ENCODE data around the gene TMEM79. TPM values are rescaled to one million over a fixed set of nuclear protein-coding genes. Genes with fewer than 3 reads are reported as not detected.

TMEM79 gene
- polyA plus RNA-seq, 1 of the 3 experiments (the other 2 are of a cell fraction): 4.5 TPM

GRCh38 chr1:156258859-156259258 lies 25.3 kb upstream of the TMEM79 start:
- Histone ChIP-seq H3K9ac (no peak overlapping the region), H4K20me1 (ENCODE audit: insufficient read depth) (peaks cover 13% of the 10 kb centered on the region; the same call in 1 of the 2 replicates), H3K9me3 (no peaks in the 10 kb centered on the region), H3K4me2 (no peak overlapping the region), H2AFZ (ENCODE audit: low read depth) (no peak overlapping the region), H3K4me1 (ENCODE audit: control insufficient read depth in 1 of 2, insufficient read depth in 2 of 2, low read depth in 1 of 2, low read length in 1 of 2) (peaks cover 11 to 29% of the 10 kb centered on the region in 2 experiments; a peak in 3 of 4 replicates), H3K9me2 (no peaks in the 10 kb centered on the region), H3K27ac (ENCODE audit: low read depth in 2 of 2, low read length in 1 of 2) (peak overlapping the region in 1 of 2 experiments; percentile 1; a peak in 1 of 4 replicates), H3K79me2 (ENCODE audit: insufficient read depth) (peaks cover 7% of the 10 kb centered on the region; the same call in 1 of the 2 replicates), H3F3A (replicated peaks; ENCODE audit: insufficient read depth) (peaks cover 16% of the 10 kb centered on the region), H3K36me3 (replicated peaks in 1 of 2; ENCODE audit: control insufficient read depth in 1 of 2, insufficient read depth in 2 of 2, low read length in 1 of 2) (peaks cover 67 to 70% of the 10 kb centered on the region in 2 experiments), H3K4me3 (ENCODE audit: low read depth in 2 of 2, low read length in 1 of 2) (no peak overlapping the region), H3K27me3 (ENCODE audit: insufficient read depth) (no peaks in the 10 kb centered on the region)
- no peak for DNase-seq
- ChIA-PET POLR2A (interaction anchor here (1.7 to 1.8 kb wide), 2 partner anchors 24 to 46 kb away, joined by 7 to 9 read pairs; partner anchors contain the start of genes PMF1 and SMG5), CTCF (interaction anchor here (1.4 to 3.6 kb wide), 8 partner anchors 8 to 128 kb away, joined by 5 to 35 read pairs (median 9); partner anchors contain the start of gene PMF1)
- WGBS (ENCODE audit: low lambda C conversion rate): 97% methylated on average over 7 of the region's 8 CpGs
- TF ChIP-seq TCF12 (IDR thresholded peaks at IDR 0.05) (no peak), GATA2 (CRISPR knock-in tag; IDR thresholded peaks at IDR 0.05) (no peak), CHD2 (IDR thresholded peaks at IDR 0.05; ENCODE audit: low read length, partially characterized antibody) (no peak), NRF1 (IDR thresholded peaks at IDR 0.05; ENCODE audit: low read depth, low read length) (no peak), NFIC (IDR thresholded peaks at IDR 0.05; ENCODE audit: borderline replicate concordance) (no peak), TAF1 (IDR thresholded peaks at IDR 0.05; ENCODE audit: borderline replicate concordance, low read depth, low read length) (no peak), FOXJ3 (CRISPR knock-in tag; IDR thresholded peaks at IDR 0.05) (no peak), MXI1 (IDR thresholded peaks at IDR 0.05; ENCODE audit: low read depth, low read length) (no peak), USF1 (IDR thresholded peaks at IDR 0.05; ENCODE audit: borderline replicate concordance, low read depth) (no peak), GABPA (IDR thresholded peaks at IDR 0.05; ENCODE audit: low read depth) (no peak), FOXM1 (IDR thresholded peaks at IDR 0.05; ENCODE audit: low read depth) (no peak), POLR2AphosphoS5 (IDR thresholded peaks at IDR 0.05; ENCODE audit: low read depth, low read length) (no peak), RFX5 (IDR thresholded peaks at IDR 0.05; ENCODE audit: low read length) (no peak)
- TF ChIP-seq, protein P1, sequence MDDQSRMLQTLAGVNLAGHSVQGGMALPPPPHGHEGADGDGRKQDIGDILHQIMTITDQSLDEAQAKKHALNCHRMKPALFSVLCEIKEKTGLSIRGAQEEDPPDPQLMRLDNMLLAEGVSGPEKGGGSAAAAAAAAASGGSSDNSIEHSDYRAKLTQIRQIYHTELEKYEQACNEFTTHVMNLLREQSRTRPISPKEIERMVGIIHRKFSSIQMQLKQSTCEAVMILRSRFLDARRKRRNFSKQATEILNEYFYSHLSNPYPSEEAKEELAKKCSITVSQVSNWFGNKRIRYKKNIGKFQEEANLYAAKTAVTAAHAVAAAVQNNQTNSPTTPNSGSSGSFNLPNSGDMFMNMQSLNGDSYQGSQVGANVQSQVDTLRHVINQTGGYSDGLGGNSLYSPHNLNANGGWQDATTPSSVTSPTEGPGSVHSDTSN (IDR thresholded peaks at IDR 0.05): no peak

DNA sequence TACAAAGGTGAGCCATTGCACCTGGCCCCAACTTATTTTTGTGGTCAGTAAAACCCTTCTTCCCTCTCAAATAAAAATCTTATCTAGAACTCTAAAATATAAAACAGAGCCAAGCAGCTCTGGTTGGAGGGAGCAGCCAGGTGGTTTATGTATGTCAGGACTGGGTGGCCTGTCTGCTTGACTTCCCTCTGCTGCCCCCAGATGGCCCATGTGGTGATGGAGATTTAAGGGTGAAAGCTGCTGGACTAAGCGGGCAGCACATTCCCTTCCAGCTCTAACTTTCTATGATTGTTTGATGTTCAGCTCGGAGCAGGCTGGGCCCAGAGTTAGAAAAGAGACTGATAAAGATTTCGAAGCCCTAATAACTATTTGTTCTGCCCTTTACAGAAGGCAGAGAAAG lies 24.3 kb upstream of the TMEM79 start:
- no peaks in the 10 kb centered on the region for H3K9me3 ChIP-seq
- peaks cover 22% of the 10 kb centered on the region for H3F3A ChIP-seq (replicated peaks; ENCODE audit: insufficient read depth)
- H3K9me2 ChIP-seq: no peaks in the 10 kb centered on the region
- peaks cover 11 to 27% of the 10 kb centered on the region in 2 experiments; a peak in 3 of 4 replicates for H3K4me1 ChIP-seq (ENCODE audit: control insufficient read depth in 1 of 2, insufficient read depth in 2 of 2, low read depth in 1 of 2, low read length in 1 of 2)
- peak overlapping the region in 1 of 2 experiments; percentile 36; a peak in 2 of 4 replicates for H3K27ac ChIP-seq (ENCODE audit: low read depth in 2 of 2, low read length in 1 of 2)
- POLR2A ChIA-PET: interaction anchor here (0.7 to 1.8 kb wide), 4 partner anchors 8 to 47 kb away, joined by 4 to 9 read pairs (median 6); partner anchors contain the start of genes BGLAP, PMF1 and SMG5
- peak; percentile 66; the same call in 1 of the 2 replicates for TF ChIP-seq SMC3 (IDR thresholded peaks at IDR 0.05; ENCODE audit: low read depth, low read length)
- TF ChIP-seq FOXM1 (IDR thresholded peaks at IDR 0.05; ENCODE audit: low read depth): no peak
- TF ChIP-seq RAD21 (IDR thresholded peaks at IDR 0.05; ENCODE audit: low read length): peak; percentile 79
- peak; percentile 32; the same call in 1 of the 2 replicates for TF ChIP-seq CTCF (IDR thresholded peaks at IDR 0.05)
- TF ChIP-seq MXI1 (IDR thresholded peaks at IDR 0.05; ENCODE audit: low read depth, low read length): peak; percentile 65; the same call in 1 of the 2 replicates
- TF ChIP-seq EP300 (IDR thresholded peaks at IDR 0.05; ENCODE audit: borderline replicate concordance in 1 of 2, low read depth in 1 of 2, low read length in 1 of 2): peak in 1 of 2 experiments; percentile 21; a peak in 1 of 4 replicates
- TF ChIP-seq CHD2 (IDR thresholded peaks at IDR 0.05; ENCODE audit: low read length, partially characterized antibody): peak; percentile 12
- no peak for TF ChIP-seq NFIC (IDR thresholded peaks at IDR 0.05; ENCODE audit: borderline replicate concordance)
- no peak for TF ChIP-seq SIN3A (IDR thresholded peaks at IDR 0.05; ENCODE audit: borderline replicate concordance, low read depth, low read length)
- H3K4me3 ChIP-seq (ENCODE audit: low read depth in 2 of 2, low read length in 1 of 2): no peak overlapping the region
- H3K79me2 ChIP-seq (ENCODE audit: insufficient read depth): peaks cover 7% of the 10 kb centered on the region; the same call in 1 of the 2 replicates
- peak; percentile 64 for DNase-seq
- CTCF ChIA-PET: interaction anchor here (0.5 to 3.6 kb wide), 39 partner anchors 9 to 181 kb away, joined by 3 to 35 read pairs (median 6); partner anchors contain the start of genes BGLAP, GLMP, PAQR6 and PMF1
- peaks cover 67 to 72% of the 10 kb centered on the region in 2 experiments for H3K36me3 ChIP-seq (replicated peaks in 1 of 2; ENCODE audit: control insufficient read depth in 1 of 2, insufficient read depth in 2 of 2, low read length in 1 of 2)
- H2AFZ ChIP-seq (ENCODE audit: low read depth): no peak overlapping the region
- no peak overlapping the region for H3K4me2 ChIP-seq
- no peak overlapping the region for H3K9ac ChIP-seq
- peaks cover 13% of the 10 kb centered on the region; the same call in 1 of the 2 replicates for H4K20me1 ChIP-seq (ENCODE audit: insufficient read depth)
- WGBS (ENCODE audit: low lambda C conversion rate): 94% methylated on average over 3 of the region's 3 CpGs
- H3K27me3 ChIP-seq (ENCODE audit: insufficient read depth): no peaks in the 10 kb centered on the region
